ENCODE results near the gene RAVER2. TPM values are rescaled to one million over a fixed set of nuclear protein-coding genes. Genes with fewer than 3 reads are reported as not detected.
"Not testable (repeated sequence)": the region's sequence is repeated elsewhere in the genome, so short reads cannot be mapped to it uniquely, and the experiment has no call there.

The RAVER2 gene
- total RNA-seq, 1 donor, result 2.2 TPM

GRCh38 chr1:64733581-64734286, 11.1 kb upstream of the RAVER2 start:
- no peaks in the 10 kb centered on the region for H3K9me3 ChIP-seq (ENCODE audit: low read depth, low read length)
- H3K4me3 ChIP-seq (ENCODE audit: low read length), result no peak overlapping the region
- H3K4me1 ChIP-seq (ENCODE audit: insufficient read depth, low read length), result no peaks in the 10 kb centered on the region
- H3K27me3 ChIP-seq (ENCODE audit: insufficient read depth, low read length), result no peaks in the 10 kb centered on the region

GRCh38 chr1:64734287-64734652, 10.6 kb upstream of the RAVER2 start:
- H3K4me1 ChIP-seq (ENCODE audit: insufficient read depth, low read length), result no peaks in the 10 kb centered on the region

GRCh38 chr1:64740687-64741086, 4.2 kb upstream of the RAVER2 start:
- not testable (repeated sequence) for H3K9me3 ChIP-seq (ENCODE audit: low read depth, low read length); H3K4me3 ChIP-seq (ENCODE audit: low read length); H3K27me3 ChIP-seq (ENCODE audit: insufficient read depth, low read length)
- peaks cover 11% of the 10 kb centered on the region for H3K4me1 ChIP-seq (ENCODE audit: insufficient read depth, low read length)

More at GRCh38 chr1:64734287-64734652, 10.6 kb upstream of the RAVER2 start:
- H3K9me3 ChIP-seq (ENCODE audit: low read depth, low read length), result no peaks in the 10 kb centered on the region
- H3K4me3 ChIP-seq (ENCODE audit: low read length), result no peak overlapping the region
- no peaks in the 10 kb centered on the region for H3K27me3 ChIP-seq (ENCODE audit: insufficient read depth, low read length)

- H3K9me3 ChIP-seq (ENCODE audit: low read depth, low read length), result no peaks in the 10 kb centered on the region
- no peaks in the 10 kb centered on the region for H3K27me3 ChIP-seq (ENCODE audit: insufficient read depth, low read length)
Observed at GRCh38 chr1:64743954-64744491, 852 bp upstream of the RAVER2 start.

GRCh38 chr1:64745181-64745985, 508 bp downstream of the RAVER2 start:
- Histone ChIP-seq H3K4me1 (ENCODE audit: insufficient read depth, low read length) (peaks cover 22% of the 10 kb centered on the region), H3K4me3 (ENCODE audit: low read length) (peak overlapping the region; percentile 44), H3K9me3 (ENCODE audit: low read depth, low read length) (no peaks in the 10 kb centered on the region), H3K27me3 (ENCODE audit: insufficient read depth, low read length) (no peaks in the 10 kb centered on the region)

More at GRCh38 chr1:64743954-64744491, 852 bp upstream of the RAVER2 start:
- Histone ChIP-seq H3K4me1 (ENCODE audit: insufficient read depth, low read length) (peaks cover 22% of the 10 kb centered on the region), H3K4me3 (ENCODE audit: low read length) (peak overlapping the region; percentile 44)

GRCh38 chr1:64745986-64746940, 1.4 kb downstream of the RAVER2 start:
- Histone ChIP-seq H3K4me3 (ENCODE audit: low read length) (peak overlapping the region; percentile 44), H3K9me3 (ENCODE audit: low read depth, low read length) (no peaks in the 10 kb centered on the region)

GRCh38 chr1:64748222-64748621, 3.3 kb downstream of the RAVER2 start:
- H3K27me3 ChIP-seq (ENCODE audit: insufficient read depth, low read length), result no peaks in the 10 kb centered on the region
- peaks cover 22% of the 10 kb centered on the region for H3K4me1 ChIP-seq (ENCODE audit: insufficient read depth, low read length)
- no peaks in the 10 kb centered on the region for H3K9me3 ChIP-seq (ENCODE audit: low read depth, low read length)
- no peak overlapping the region for H3K4me3 ChIP-seq (ENCODE audit: low read length)

More at GRCh38 chr1:64745986-64746940, 1.4 kb downstream of the RAVER2 start:
- peaks cover 22% of the 10 kb centered on the region for H3K4me1 ChIP-seq (ENCODE audit: insufficient read depth, low read length)
- H3K27me3 ChIP-seq (ENCODE audit: insufficient read depth, low read length), result no peaks in the 10 kb centered on the region

- Histone ChIP-seq H3K4me1 (ENCODE audit: insufficient read depth, low read length) (peaks cover 22% of the 10 kb centered on the region), H3K27me3 (ENCODE audit: insufficient read depth, low read length) (no peaks in the 10 kb centered on the region), H3K9me3 (ENCODE audit: low read depth, low read length) (no peaks in the 10 kb centered on the region), H3K4me3 (ENCODE audit: low read length) (no peak overlapping the region)
Observed at GRCh38 chr1:64748706-64749105, 3.8 kb downstream of the RAVER2 start.

- H3K9me3 ChIP-seq (ENCODE audit: low read depth, low read length), result no peaks in the 10 kb centered on the region
- peaks cover 15% of the 10 kb centered on the region for H3K4me1 ChIP-seq (ENCODE audit: insufficient read depth, low read length)
- H3K27me3 ChIP-seq (ENCODE audit: insufficient read depth, low read length), result no peaks in the 10 kb centered on the region
- H3K4me3 ChIP-seq (ENCODE audit: low read length), result no peak overlapping the region
Observed at GRCh38 chr1:64750092-64750491, 5.2 kb downstream of the RAVER2 start.

GRCh38 chr1:64750875-64751274, 6.0 kb downstream of the RAVER2 start:
- Histone ChIP-seq H3K4me3 (ENCODE audit: low read length) (no peak overlapping the region), H3K27me3 (ENCODE audit: insufficient read depth, low read length) (no peaks in the 10 kb centered on the region), H3K9me3 (ENCODE audit: low read depth, low read length) (no peaks in the 10 kb centered on the region), H3K4me1 (ENCODE audit: insufficient read depth, low read length) (peaks cover 9% of the 10 kb centered on the region)

- H3K27me3 ChIP-seq (ENCODE audit: insufficient read depth, low read length), result no peaks in the 10 kb centered on the region
- H3K4me3 ChIP-seq (ENCODE audit: low read length), result no peak overlapping the region
- peaks cover 5% of the 10 kb centered on the region for H3K9me3 ChIP-seq (ENCODE audit: low read depth, low read length)
- H3K4me1 ChIP-seq (ENCODE audit: insufficient read depth, low read length), result no peaks in the 10 kb centered on the region
Observed at GRCh38 chr1:64754173-64754572, 9.3 kb downstream of the RAVER2 start.

GRCh38 chr1:64755361-64755760, 10.5 kb downstream of the RAVER2 start:
- no peaks in the 10 kb centered on the region for H3K4me1 ChIP-seq (ENCODE audit: insufficient read depth, low read length)
- no peak overlapping the region for H3K4me3 ChIP-seq (ENCODE audit: low read length)
- no peaks in the 10 kb centered on the region for H3K27me3 ChIP-seq (ENCODE audit: insufficient read depth, low read length)
- H3K9me3 ChIP-seq (ENCODE audit: low read depth, low read length), result peaks cover 5% of the 10 kb centered on the region

- Histone ChIP-seq H3K27me3 (ENCODE audit: insufficient read depth, low read length) (no peaks in the 10 kb centered on the region), H3K4me3 (ENCODE audit: low read length) (no peak overlapping the region), H3K9me3 (ENCODE audit: low read depth, low read length) (peaks cover 5% of the 10 kb centered on the region), H3K4me1 (ENCODE audit: insufficient read depth, low read length) (no peaks in the 10 kb centered on the region)
Observed at GRCh38 chr1:64756770-64757169, 11.9 kb downstream of the RAVER2 start.

GRCh38 chr1:64757213-64757612, 12.3 kb downstream of the RAVER2 start:
- Histone ChIP-seq H3K9me3 (ENCODE audit: low read depth, low read length) (peaks cover 5% of the 10 kb centered on the region), H3K4me1 (ENCODE audit: insufficient read depth, low read length) (no peaks in the 10 kb centered on the region), H3K4me3 (ENCODE audit: low read length) (no peak overlapping the region), H3K27me3 (ENCODE audit: insufficient read depth, low read length) (no peaks in the 10 kb centered on the region)
